ENCODE data around the gene HINT3.

DNA sequence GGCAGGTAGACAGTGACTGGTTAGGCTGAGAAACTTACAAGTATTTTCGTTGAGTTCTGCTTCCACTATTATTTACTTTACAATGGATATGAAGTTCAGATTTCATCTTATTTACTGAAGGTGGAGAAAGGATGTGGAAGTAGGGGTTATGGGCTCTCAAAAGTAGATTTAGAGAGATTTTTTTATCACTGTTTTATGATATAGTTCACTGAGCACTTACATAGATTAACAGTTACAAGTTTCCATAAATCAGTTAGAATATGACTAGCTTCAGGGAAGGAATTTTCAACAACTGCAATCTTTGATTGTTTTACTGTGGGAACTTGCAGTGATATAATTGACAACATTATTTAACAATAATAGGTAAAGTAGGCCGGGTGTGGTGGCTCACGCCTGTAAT is 22.5 kb downstream of the HINT3 start:
- TF ChIP-seq POLR2A (IDR thresholded peaks at IDR 0.05; ENCODE audit: low read depth, low read length) (no peak), SPI1 (IDR thresholded peaks at IDR 0.05; ENCODE audit: low read depth, low read length) (no peak), POLR2AphosphoS5 (IDR thresholded peaks at IDR 0.05; ENCODE audit: low read depth, low read length) (no peak)

All from GM12891 (cell line).